NCI-H460 (cell line): ENCODE results near the gene ZNF318. TPM values are rescaled to one million over a fixed set of nuclear protein-coding genes. Genes with fewer than 3 reads are reported as not detected.
A peak's percentile ranks its signal among the peaks of the same experiment; 100 is the strongest.
"Not testable (repeated sequence)": the region's sequence is repeated elsewhere in the genome, so short reads cannot be mapped to it uniquely, and the experiment has no call there.

Experiments used
- DNase-seq: peaks from one replicate; pipeline ENCODE4 v3.0.0-alpha.2; 2016; ENCODE audit warnings: low read depth; ENCODE audit errors: extremely low read depth
- polyA plus RNA-seq: library from polyadenylated mRNA; depleted of rRNA; stranded (reverse); fragments of >200 nt; gene quantifications from 2 replicates; pipeline ENCODE4 v1.2.3, GENCODE V29; 2014; cell fraction: nucleus; rRNA removed
- total RNA-seq: library from RNA; depleted of rRNA; stranded (reverse); fragments of >200 nt; shearing (Covaris generic); gene quantifications from 2 replicates; pipeline ENCODE4 v1.2.3, GENCODE V29; 2014; rRNA removed

ZNF318 gene
- 6.0 and 6.6 TPM in 2 replicates for total RNA-seq
- polyA plus RNA-seq, result 0.92 and 1.5 TPM in 2 replicates

- DNase-seq, result peak; percentile 91
These were observed at the start of gene ZNF318 for GRCh38 chr6:43369174-43370002. Gene ZNF318, minus strand, starts transcription at chr6:43369647. Its CDS starts 282 bp downstream, at chr6:43369365.

DNA sequence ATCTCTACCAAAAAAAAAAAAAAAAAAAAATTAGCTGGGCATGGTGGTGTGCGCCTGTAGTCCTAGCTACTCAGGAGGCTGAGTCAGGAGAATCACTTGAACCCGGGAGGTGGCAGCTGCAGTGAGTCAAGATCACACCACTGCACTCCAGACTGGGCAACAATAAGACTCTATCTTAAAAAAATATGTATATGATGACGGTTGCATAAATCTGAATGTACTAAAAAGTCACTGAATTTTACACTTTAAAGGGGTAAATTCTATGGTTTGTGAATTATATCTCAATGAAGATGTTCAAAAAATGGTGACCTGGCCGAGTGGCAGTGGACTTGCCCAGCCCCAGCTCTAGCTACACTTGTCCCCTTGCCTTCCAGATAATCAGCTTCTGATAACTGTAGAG, 47.5 kb upstream of the ZNF318 start:
- no peak for DNase-seq

DNA sequence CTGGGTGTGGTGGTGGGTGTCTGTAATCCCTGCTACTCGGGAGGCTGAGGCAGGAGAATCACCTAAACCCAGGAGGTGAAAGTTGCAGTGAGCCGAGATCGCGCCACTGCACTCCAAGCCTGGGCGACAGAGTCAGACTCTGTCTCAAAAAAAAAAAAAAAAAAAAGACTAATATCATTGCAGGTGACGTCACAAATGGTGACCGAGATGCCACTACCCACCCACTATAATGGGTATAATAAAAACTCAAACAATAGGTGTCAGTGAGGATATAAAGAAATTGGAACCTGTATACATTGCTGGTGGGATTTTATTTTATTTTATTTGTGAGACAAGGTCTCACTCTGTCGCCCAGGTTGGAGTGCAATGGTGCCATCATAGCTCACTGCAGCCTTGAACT, 45.8 kb upstream of the ZNF318 start:
- DNase-seq, result not testable (repeated sequence)

DNA sequence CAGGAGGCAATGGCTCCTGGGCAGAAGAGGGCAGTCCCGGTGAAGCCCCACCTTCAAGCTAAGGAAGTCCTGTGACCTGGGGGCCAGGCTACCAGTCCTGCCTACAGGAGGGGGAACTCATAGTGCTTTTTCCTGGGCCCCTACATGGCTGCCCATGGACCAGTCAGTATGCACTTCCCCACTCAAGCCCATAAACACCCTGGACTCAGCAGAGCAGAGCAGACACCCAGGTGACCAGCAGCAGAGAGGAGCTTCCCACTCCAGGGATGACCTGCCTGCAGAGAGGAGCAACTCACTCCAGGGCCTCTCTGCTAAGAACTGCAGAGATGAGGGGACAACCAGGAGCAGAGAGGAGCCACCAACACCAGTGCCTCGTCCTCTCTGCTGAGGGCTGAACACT, 43.6 kb upstream of the ZNF318 start:
- DNase-seq, result no peak

- DNase-seq, result no peak
These were observed 43.1 kb upstream of the ZNF318 start for GRCh38 chr6:43412541-43412940.

DNA sequence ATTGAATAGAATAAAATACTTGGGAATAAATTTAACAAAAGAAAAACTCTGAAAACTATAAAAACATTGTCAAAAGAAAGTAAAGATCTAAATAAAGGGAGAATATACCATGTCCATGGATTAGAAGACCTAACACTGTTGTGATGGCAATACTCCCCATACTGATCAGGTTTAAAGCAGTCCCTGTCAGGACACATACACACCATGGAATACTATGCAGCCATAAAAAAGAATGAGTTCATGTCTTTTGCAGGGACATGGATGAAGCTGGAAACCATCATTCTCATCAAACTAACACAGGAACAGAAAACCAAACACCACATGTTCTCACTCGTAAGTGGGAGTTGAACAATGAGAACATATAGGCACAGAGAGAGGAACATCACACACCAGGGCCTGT, 41.3 kb upstream of the ZNF318 start:
- not testable (repeated sequence) for DNase-seq

DNA sequence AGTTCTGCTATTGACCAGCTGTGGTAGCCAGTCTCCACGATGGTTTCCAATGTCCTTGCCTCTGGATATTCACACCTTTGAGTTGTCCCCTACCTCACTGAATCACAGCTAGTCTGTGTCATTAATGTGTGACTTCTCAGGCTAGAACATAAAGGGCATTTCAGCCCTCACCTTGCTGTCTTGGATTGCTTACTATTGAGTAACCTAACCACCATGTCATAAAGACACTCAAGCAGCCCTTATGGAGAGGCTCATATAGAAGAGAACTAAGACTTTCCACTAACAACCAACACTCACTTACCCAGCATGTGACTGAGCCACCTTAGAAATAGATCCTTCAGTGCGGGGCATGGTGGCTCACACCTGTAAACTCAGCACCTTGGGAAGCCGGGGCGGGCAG, 38.8 kb upstream of the ZNF318 start:
- DNase-seq, result no peak

DNA sequence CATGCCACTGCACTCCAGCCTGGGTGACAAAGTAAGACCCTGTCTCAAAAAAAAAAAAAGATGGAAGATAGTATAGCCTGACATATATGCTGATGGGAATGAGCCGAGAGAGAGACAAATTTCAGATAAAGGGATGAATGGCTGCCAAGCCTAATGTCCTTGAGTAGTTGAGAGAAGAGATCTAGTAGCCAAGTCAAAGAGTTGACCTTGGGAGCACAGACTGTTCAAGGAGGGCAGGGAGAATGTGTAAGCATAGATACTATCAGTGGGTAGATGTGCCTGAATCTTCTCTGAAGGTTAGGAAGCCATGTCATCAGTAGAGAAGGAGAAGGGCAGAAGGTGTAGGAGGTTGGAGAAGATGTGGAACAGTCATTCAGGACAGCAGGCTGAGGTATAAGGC, 37.8 kb upstream of the ZNF318 start:
- no peak for DNase-seq

- no peak for DNase-seq
These were observed 35.9 kb upstream of the ZNF318 start for GRCh38 chr6:43405354-43405753.

DNA sequence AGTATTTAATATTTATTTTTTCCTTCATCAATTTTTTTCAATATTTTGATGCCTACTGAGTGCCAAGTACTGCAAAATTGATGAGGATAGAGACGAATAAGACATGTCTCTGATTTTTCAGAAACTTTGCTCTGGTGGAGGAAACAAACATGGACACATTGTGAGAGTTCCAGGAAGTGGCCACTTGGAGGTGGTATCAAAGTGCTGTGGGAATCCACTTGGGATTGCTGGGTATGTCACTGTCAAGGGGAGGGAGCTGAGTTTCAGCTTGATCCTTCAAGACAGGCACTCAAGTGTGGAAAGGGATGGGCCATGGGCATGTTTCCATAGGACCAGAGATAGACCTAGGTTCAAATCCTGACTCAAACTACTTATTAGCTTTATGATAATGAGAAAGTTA, 33.4 kb upstream of the ZNF318 start:
- DNase-seq, result no peak

GRCh38 chr6:43401730-43402129, 32.3 kb upstream of the ZNF318 start:
- DNase-seq, result no peak

DNA sequence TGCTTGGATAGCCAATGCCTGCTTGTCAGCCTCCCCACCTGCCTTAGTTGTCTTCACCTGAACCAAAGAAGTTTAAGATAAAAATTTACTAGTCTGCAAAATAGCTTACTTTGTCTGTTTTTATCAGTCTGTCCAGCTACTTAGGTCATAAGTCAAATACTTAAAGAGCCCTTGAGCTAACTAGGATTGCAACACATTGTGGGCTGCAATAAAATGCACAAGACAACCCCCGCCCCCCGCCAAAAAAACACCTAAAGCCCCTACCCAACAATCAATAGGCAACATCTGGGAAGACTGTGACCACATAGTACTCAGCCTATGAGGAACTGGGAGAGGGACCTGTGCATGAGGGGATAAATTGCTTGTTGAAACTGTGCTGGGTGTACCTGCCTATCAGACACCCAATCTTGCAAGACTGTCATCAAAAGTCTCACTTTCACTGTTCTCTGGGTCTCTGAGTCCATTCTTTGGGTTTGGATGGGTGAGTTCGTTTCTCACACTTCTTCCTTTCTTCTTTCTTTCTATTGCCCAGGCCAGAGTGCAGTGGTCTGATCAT, 30.6 kb upstream of the ZNF318 start:
- no peak for DNase-seq

DNA sequence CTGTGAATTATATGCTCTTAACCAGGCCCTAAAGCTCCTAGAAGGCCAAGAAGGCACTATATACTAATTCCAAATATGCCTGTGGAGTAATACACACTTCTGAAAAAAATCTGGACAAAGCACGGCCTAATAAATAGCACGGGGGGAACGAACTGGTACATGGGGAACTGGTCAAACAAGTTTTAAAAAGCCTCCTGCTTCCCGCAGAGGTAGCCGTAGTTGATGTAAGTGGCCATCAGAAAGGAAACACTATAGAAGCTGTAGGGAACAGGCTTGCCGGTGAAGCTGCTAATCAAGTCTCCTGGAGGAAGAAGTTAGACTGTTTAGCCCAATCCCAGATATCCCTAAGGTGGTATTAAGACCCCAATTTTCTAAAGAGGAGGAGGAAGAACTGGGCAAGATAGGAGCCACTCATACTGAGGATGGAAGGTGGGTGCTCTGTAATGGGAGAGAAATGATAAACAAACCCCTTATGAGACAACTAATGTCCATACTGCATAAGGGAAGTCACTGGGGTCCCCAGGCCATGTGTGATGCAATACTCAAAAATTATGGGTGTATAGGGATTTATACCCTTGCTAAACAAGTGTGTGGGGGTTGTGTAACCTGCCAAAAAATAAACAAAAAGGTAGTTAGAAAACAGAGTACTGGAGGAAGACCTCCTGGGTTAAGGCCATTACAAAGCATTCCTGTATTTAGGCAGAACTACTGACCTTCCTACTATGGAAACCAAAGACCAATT, 27.1 kb upstream of the ZNF318 start:
- DNase-seq, result no peak

GRCh38 chr6:43395776-43396175, 26.3 kb upstream of the ZNF318 start:
- DNase-seq, result no peak

GRCh38 chr6:43394982-43395381, 25.5 kb upstream of the ZNF318 start:
- DNase-seq, result no peak

- DNase-seq, result no peak
These were observed 24.2 kb upstream of the ZNF318 start for GRCh38 chr6:43393602-43394001.

GRCh38 chr6:43393133-43393532, 23.7 kb upstream of the ZNF318 start:
- DNase-seq, result not testable (repeated sequence)

- no peak for DNase-seq
These were observed 22.1 kb upstream of the ZNF318 start for GRCh38 chr6:43391440-43392031.

GRCh38 chr6:43390753-43391439, 21.4 kb upstream of the ZNF318 start:
- DNase-seq, result not testable (repeated sequence)

- DNase-seq, result no peak
These were observed 20.4 kb upstream of the ZNF318 start for GRCh38 chr6:43389730-43390295.
